SU-DHL-6 (cell line): ENCODE data around the gene PSMB11.

Experiments used
- CTCF ChIP-seq: fragments of 200-600 bp; sonication (generic); IDR thresholded peaks from one replicate; pipeline ENCODE4 v1.5.1; 2017; ENCODE audit warnings: antibody characterized with exemption, mild to moderate bottlenecking, low read length, moderate library complexity; ENCODE audit not compliant: insufficient read depth, poor library complexity, severe bottlenecking
- EZH2phosphoT487 ChIP-seq: fragments of 200-600 bp; sonication (generic), shearing (Covaris generic); conservative IDR thresholded peaks from 2 replicates; pipeline ENCODE4 v1.6.1; 2018; ENCODE audit warnings: mild to moderate bottlenecking, antibody characterized with exemption, low read length, moderate library complexity, mixed read lengths

- TF ChIP-seq CTCF (no peak), EZH2phosphoT487 (no peak)
These were observed 31.9 kb upstream of the PSMB11 start, which contains the start of gene C14orf93 for GRCh38 chr14:23009939-23010726.
